NCI-H1105 (cell line): ENCODE measurements around the gene VAT1L.

Experiments used
- DNase-seq: peaks from one replicate; lab custom pipeline; 2025; lab: John Stamatoyannopoulos, UW

VAT1L gene

DNA sequence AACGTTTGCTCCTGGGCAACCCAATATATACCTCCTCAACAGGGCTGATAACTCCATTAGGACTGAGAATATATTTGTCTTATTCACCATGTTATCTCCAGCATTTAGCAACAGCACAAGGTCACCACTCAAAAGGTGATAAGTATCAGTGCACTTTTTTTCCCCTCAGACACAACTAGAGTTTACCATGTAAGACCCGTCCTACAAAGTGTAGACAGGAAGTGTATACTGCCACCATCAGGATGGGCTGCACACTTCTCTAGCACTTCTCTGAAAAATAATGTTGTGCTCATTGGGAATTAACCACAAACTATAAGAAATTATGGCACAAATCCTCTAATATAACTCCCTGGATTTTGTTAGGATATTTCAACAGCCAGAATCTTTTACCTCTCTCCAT, 5.7 kb upstream of the VAT1L start:
- no peak for DNase-seq

DNA sequence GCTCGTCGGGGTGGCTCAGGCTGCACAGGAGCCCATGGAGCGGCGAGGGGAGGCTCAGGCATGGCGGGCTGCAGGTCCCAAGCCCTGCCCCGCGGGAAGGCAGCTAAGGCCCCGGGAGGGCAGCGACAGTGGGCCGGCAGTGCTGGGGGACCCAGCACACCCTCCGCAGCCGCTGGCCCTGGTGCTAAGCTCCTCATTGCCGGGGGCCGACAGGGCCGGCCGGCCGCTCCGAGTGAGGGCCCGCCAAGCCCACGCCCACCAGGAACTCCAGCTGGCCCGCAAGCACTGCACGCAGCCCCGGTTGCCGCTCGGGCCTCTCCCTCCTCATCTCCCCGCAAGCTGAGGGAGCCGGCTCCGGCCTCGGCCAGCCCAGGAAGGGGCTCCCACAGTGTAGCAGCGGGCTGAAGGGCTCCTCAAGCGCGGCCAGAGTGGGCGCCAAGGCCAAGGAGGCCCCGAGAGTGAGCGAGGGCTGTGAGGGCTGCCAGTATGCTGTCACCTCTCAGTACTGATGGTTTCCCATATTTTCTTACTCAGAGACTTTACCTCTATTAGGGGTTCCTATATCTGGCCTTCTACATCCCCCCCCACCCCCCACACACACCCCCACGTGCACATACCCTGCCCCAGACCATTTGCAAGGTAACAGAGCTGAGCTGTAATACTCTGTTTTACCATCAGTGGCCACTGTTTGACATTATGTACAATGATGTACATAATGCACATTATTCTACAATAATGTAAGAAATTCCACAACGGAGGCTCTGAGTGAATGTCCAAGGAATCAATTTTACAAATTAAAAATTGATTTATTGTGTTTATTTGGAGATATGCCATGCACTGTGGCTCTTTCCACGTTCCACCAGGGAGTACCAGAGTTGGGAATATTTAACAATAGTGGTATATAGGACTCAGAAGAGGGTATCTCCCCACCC, 3.7 kb upstream of the VAT1L start:
- no peak for DNase-seq

DNA sequence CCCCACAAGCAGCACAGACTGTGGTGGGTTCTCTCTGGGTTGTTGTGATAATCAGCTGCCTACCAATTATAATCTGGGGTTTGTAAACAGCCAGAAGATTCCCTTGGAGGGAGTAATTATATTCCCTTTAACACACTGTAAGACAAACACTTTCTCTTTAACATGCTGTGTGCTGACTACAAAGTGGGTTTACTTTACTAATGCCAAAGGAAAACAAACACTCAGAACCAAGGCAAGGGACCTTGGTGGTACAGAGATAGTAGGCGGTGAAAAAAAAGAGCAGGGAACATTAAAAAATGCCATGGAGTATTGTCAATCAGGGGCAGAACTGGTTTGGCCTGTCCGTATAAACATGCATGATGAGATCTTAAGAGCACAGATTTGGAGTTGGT, 3.0 kb upstream of the VAT1L start:
- no peak for DNase-seq

DNA sequence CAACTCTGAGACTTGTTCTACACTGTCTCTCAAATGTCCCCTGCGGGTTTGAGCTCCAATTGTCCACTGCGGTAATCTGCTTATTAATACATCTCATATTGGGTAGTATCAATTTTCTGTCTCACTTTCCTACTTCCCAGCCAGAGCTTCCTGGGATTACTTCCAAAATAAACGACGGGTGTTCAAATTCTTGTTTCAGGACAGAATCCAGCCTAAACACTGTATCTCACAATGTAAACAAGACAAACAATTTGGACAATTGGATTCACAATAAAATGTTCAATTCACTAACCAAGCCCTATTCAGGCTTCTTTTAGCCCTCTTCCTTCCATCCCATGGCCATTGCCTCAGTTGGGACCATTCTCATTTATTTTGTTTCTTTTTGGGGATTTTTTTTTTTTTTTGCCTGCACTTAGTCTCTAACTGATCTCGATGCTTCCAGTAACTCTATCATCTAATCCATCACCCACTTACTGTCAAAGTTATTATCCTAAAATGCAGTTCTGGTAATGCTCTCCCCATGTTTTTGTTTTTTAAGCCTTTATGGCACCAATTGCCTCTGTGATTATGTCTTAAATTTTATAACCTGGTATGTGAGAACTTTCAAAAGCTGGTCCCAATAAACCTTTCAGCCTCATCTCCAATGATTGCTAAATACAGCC, 2.0 kb upstream of the VAT1L start:
- no peak for DNase-seq

DNA sequence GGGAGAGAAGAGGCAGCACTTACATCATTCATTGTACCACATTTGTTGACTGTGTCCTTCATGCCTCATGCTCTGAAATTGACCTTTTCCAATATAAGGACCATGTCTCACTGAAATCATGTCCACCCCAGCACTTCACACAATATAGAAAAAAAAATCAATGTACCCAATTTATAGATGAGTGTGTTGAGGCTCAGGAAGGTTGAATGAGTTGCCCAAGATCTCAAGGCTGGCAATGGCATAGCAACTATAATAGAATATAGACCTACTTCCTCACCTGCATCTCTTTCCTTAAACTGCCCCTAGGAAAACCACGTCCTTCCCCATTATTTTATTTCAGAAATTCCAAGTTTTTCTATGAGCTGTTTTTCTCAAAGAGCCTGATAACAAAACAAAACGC, 912 bp upstream of the VAT1L start:
- no peak for DNase-seq

DNA sequence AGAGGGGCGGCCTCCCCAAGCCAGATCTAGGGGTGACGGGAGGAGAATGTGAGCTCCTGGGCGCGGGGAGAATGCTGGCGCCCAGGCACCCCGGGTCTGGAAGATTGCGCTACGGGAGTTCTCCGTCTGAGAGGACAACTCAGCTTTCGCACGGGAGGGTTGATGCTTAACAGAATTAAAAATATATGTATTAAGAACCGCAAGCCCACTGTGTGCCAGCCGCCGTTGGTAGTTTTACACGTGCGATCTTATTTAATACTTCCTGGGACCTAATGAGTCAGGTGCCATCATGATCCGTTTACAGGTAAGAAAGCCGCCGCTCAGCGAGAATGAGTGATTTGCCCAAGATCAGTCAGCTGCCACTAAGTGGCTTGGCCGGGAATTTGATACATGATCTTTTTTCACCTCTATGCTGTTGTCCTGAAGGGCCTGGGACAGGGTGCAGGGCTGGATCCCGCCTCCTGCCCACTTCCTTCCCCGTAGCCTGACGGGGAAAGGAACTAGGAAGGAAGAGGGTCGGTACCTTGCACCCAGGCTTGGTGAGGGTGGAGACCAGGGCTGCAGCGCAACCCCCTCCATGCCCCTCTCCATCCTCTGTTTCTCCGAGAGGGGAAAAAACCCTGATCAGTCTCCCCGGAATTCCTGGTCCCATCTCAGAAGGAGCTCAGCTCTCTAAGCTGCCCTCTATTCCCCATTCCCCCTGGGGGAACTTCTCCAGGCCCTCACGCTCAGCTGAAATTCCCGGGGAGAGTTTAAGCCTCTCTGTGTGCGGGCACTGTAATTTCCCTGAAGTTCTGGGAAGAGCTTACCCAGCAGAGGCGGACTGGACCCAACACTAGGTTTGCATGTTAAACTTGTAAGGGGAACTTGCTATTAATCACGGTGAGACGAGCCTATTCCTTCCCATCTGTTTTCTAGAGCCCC, 983 bp downstream of the VAT1L start:
- DNase-seq: no peak

GRCh38 chr16:77790009-77790372, 1.6 kb downstream of the VAT1L start:
- no peak for DNase-seq

DNA sequence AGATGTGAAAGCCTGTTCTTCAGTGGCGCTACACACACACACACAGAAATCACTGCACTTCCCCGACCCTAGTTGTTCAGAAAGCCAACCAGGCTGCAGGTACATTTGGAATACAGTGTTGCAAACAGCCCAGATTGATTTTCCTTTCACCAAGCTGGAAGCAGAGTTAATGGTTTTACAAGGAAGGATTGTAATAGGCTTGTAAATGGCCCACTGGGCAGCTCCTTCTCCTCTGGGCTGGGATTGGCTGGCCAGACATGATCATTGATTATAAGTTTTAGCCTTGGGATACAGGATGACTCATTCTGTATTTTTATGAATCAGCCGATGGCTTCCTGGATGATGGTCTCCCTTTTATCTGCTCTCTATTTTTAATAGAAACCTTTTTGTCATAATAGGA, 2.5 kb downstream of the VAT1L start:
- no peak for DNase-seq

GRCh38 chr16:77793417-77793816, 5.1 kb downstream of the VAT1L start:
- DNase-seq: no peak

- DNase-seq: no peak
Measured at GRCh38 chr16:77794586-77794985, 6.2 kb downstream of the VAT1L start.

DNA sequence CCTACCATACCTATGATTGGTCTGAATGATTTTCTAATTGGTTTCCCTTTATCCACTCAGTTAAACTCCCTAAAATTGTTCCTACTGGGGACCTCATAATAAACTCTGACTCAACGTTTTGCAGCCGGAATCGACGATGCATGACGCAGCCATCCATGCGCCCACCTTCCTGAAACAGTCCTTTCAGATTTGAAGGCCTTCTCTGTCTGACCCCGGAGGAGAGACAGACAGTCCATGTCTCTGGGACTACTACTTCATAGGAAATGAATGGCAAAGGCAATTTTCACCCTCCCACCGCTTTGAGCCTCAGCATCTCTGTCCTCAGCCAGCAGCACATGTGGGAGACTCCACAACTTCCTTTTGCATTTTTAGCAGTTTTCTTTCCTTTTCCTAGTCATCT, 13.5 kb downstream of the VAT1L start:
- DNase-seq: no peak

GRCh38 chr16:77805398-77805797, 17.0 kb downstream of the VAT1L start:
- no peak for DNase-seq

DNA sequence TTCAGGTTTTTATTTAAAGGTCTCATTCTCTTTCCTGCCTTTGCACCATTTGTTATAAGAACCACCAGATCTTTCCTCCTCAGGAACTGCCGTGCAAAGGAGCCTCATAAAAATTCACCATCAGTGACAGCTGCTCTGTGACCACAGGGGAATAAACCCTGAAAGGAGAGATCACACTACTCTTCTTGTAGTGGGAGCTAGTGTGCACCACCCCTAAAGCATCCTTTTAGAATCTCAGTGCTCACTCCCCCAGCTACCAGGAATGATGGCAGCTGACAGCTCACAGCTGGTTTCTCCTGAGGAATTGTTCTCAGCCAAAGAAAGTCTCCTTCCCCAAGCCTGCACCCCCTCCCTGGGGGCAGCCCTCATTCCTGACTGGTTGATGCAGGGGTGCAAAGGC, 18.7 kb downstream of the VAT1L start:
- DNase-seq: no peak

DNA sequence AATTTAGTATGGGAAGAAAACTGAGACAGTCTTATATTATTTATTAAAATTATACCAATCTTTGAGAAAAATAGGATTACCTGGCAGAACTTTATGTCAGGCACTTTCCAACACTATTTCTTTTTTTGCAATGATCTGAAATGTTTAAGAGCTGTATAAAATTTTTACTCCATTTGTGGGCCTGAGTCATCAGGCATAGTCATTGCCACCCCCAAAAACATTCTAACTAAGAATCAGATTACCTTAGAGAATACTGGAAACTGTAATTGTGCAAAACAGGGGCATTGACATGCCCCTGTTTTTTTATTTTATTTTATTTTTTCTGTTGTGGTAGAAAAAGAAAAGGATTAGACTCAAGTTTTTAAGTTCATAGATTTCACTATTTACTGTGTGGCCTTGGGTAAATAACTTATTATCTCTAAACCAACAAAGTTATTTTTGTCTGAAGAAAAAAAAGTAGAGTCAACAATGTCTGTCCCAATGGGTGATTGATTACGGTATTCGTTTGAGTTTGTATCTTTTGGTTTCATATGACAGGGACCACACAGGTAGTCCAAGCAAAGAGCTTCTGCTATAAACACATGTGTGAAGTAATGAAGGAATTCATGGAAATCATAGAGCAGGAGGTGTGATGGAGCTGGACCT, 24.6 kb downstream of the VAT1L start:
- no peak for DNase-seq

DNA sequence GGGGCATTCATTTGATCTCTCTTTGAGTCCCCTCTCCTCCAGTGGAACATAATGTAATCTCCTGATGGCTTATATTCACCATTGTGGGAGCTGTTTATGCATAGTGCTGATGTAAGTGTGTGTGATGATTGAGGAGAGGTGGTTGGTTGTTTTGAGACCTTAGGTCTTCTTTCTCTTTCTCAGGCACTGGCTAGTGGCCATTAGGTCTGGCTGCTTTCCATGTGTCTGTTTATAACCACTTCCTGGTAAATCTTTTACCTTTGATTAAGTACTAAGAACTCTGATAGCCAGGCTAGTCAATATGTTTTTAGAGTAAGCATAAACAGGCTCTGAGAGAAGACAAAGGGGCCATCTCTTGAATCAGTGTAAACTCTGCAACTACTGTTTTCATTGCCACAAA, 27.9 kb downstream of the VAT1L start:
- no peak for DNase-seq

DNA sequence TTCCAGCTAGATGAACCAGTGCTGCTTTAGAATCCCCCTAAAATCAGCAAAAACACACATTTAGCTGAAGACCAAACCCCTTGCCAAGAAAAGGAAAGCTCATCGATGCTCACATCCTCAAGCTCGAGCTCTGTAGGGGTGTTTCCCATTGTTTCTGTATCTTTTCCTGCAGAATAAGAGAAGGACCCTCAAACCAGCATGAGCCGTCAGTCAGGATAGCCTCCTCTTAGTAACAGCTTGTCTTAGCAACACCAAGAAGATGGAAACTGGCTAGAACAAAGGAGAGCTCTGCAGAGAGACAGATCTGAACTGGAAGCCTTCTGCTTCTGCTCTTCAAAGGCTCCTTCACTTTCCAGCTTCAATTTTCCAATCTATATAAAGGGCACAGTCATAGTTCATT, 32.0 kb downstream of the VAT1L start:
- DNase-seq: no peak

- DNase-seq: no peak
Measured at GRCh38 chr16:77822661-77823060, 34.3 kb downstream of the VAT1L start.

DNA sequence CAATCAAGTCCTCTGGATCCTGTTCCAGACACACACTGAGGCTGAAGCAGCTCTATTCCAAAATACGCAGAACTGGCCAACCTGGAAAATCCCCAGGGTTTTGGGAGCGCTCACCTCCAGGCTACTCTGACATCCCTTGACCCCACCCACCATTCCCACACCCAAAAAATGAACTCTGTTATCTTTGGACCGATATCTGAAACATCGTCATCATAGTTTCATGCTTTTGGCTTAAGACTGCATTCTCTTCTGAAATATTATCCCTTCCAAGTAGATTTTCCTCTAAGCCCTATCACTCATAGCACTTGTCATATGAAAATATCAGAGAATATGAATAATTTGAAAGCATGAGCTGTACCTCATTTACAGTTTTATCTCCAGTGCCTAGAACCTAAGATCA, 34.7 kb downstream of the VAT1L start:
- DNase-seq: no peak

DNA sequence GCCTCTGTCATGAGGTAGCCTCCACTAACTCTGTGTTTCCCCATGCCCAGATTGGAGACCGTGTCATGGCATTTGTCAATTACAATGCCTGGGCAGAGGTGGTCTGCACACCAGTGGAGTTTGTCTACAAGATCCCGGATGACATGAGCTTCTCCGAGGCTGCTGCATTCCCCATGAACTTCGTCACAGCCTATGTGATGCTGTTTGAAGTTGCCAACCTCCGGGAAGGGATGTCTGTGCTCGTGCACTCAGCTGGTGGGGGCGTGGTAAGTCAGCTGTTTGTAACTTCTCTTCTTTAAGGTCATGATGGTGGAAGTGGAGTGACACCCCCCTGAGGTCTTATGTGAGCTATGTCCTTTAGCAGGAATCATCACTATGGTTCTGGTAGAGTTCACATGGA, 36.8 kb downstream of the VAT1L start:
- no peak for DNase-seq

DNA sequence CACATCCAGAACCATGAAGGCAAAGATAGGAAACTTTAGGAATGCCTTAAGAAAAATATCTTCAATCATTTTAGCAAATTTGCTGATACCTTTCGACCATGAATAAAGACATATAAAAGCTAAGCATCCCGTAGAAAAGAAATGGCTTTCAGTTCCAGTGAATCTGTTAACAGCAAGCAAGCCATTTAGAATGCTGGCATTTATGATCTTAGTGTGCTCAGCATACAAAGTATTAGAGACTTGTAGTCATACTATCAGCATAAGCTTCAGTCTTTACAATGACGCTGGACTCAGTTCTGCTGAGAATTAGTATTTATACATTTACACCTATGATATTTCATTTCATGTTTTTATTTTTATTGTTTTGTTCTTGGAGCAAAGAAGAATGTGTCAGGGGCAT, 38.7 kb downstream of the VAT1L start:
- DNase-seq: no peak

GRCh38 chr16:77833921-77834634, 45.7 kb downstream of the VAT1L start:
- DNase-seq: no peak
